Panc1 (cell line): Measurements from ENCODE around the gene HACD1. TPM values are rescaled to one million over a fixed set of nuclear protein-coding genes. Genes with fewer than 3 reads are reported as not detected.
A peak's percentile ranks its signal among the peaks of the same experiment; 100 is the strongest.

Experiments used
- ATAC-seq: fragments of 200-7000 bp; cut with Tn5 transposase; 2 replicates; pipeline ENCODE4 v1.9.1; 2020; ENCODE audit warnings: mild to moderate bottlenecking, moderate library complexity
- BruUV-seq: library from RNA; stranded (reverse); fragments of 400-500 nt; replicated peaks from 2 replicates; lab custom pipeline; 2021; lab: Mats Ljungman, UMichigan
- CTCF ChIA-PET: fragments of 300-600 bp; sonication (Branson Sonifier 250); formaldehyde crosslinking; loops from one replicate; lab custom pipeline; 2022; ENCODE audit warnings: antibody characterized with exemption; lab: Charles Lee
- POLR2A ChIA-PET: fragments of 300-600 bp; sonication (Branson Sonifier 250); formaldehyde crosslinking; loops from one replicate; lab custom pipeline; 2022; ENCODE audit warnings: antibody characterized with exemption; lab: Charles Lee
- DNase-seq: peaks from one replicate; pipeline ENCODE4 v3.0.0-alpha.2; 2010; ENCODE audit warnings: low read depth, low spot score
- H3K27ac ChIP-seq: 2 replicates; pipeline ENCODE4 v1.5.1; 2011; ENCODE audit warnings: mild to moderate bottlenecking, low read length, inconsistent platforms
- H3K27me3 ChIP-seq: fragments of 200-500 bp; sonication (Bioruptor generic); 2 replicates; pipeline ENCODE4 v1.6.0; 2014; ENCODE audit warnings: low read length, inconsistent platforms; ENCODE audit not compliant: control insufficient read depth, insufficient read depth
- H3K36me3 ChIP-seq: fragments of 200-500 bp; sonication (Bioruptor generic); 2 replicates; pipeline ENCODE4 v1.5.1; 2014; ENCODE audit warnings: inconsistent platforms, mild to moderate bottlenecking, low read length, moderate library complexity; ENCODE audit not compliant: control insufficient read depth, insufficient read depth
- H3K4me1 ChIP-seq: 2 replicates; pipeline ENCODE4 v1.5.1; 2011; ENCODE audit warnings: inconsistent platforms, mild to moderate bottlenecking, low read length, moderate library complexity; ENCODE audit not compliant: control insufficient read depth, insufficient read depth
- H3K4me3 ChIP-seq, 2 experiments: 2 replicates each; pipeline ENCODE4 v1.5.1; 2011 to 2012; ENCODE audit warnings: low read depth in 2 of 2, low read length in 2 of 2, mild to moderate bottlenecking in 2 of 2, inconsistent platforms in 1 of 2, moderate library complexity in 1 of 2
- H3K9me3 ChIP-seq: fragments of 200-500 bp; sonication (Bioruptor generic); 2 replicates; pipeline ENCODE4 v1.5.1; 2014; ENCODE audit warnings: low read depth, mild to moderate bottlenecking, inconsistent platforms, low read length, moderate library complexity; ENCODE audit not compliant: control insufficient read depth, insufficient read depth
- CTCF ChIP-seq: fragments of 450-650 bp; IDR thresholded peaks from 2 replicates; pipeline ENCODE4 v1.5.1; 2017; ENCODE audit warnings: mild to moderate bottlenecking
- POLR2AphosphoS5 ChIP-seq: IDR thresholded peaks from 2 replicates; pipeline ENCODE4 v1.6.1; 2012; ENCODE audit warnings: mild to moderate bottlenecking, low read depth, low read length, moderate library complexity
- REST ChIP-seq, 2 experiments: IDR thresholded peaks; 2 replicates each; pipeline ENCODE4 v1.6.1; 2011 to 2012; ENCODE audit warnings: low read depth in 2 of 2, control low read depth in 1 of 2, low read length in 1 of 2, mild to moderate bottlenecking in 1 of 2, moderate library complexity in 1 of 2; ENCODE audit not compliant: insufficient read depth in 1 of 2
- SIN3A ChIP-seq: IDR thresholded peaks from 2 replicates; pipeline ENCODE4 v1.6.1; 2012; ENCODE audit warnings: low read depth, mild to moderate bottlenecking, low read length, moderate library complexity, borderline replicate concordance; ENCODE audit not compliant: insufficient read depth
- TCF7L2 ChIP-seq: IDR thresholded peaks from 2 replicates; pipeline ENCODE4 v1.6.1; 2011; ENCODE audit warnings: mild to moderate bottlenecking, low read depth, low read length, inconsistent platforms
- in situ Hi-C: cut with HindIII; loops from 2 replicates; pipeline ENCODE4 v1.10.0; 2016; ENCODE audit warnings: low sequenced_read_pairs, low pct_unique_long_range_greater_than_20kb
- intact Hi-C: fragments of 100-400 bp; cut with micrococcal nuclease; formaldehyde crosslinking; loops from one replicate; pipeline ENCODE4 v1.10.0; 2022; ENCODE audit not compliant: unreplicated experiment
- total RNA-seq: library from RNA; stranded (reverse); gene quantifications from one replicate; pipeline ENCODE4 v1.2.1, GENCODE V29; 2021; ENCODE audit not compliant: unreplicated experiment

The HACD1 gene
- total RNA-seq, 1 experiment from 2014 or later, result 53.1 TPM

GRCh38 chr10:17649836-17650235, 32.7 kb upstream of the HACD1 start:
- no peak overlapping the region for H3K4me3 ChIP-seq
- H3K27ac ChIP-seq, result no peak overlapping the region
- peaks cover 2% of the 10 kb centered on the region; the same call in 1 of the 2 replicates for H3K36me3 ChIP-seq
- BruUV-seq, result no TSS peak
- peaks cover 8% of the 10 kb centered on the region; the same call in 1 of the 2 replicates for H3K9me3 ChIP-seq
- peaks cover 19% of the 10 kb centered on the region; the same call in 1 of the 2 replicates for H3K4me1 ChIP-seq
- ATAC-seq (no peak), DNase-seq (no peak)
- POLR2A ChIA-PET, result no interaction called here
- no peaks in the 10 kb centered on the region for H3K27me3 ChIP-seq
- in situ Hi-C loops (no loop called here), intact Hi-C loops (no loop called here)
- CTCF ChIA-PET, result no interaction called here
- no peak for TF ChIP-seq CTCF
- TF ChIP-seq SIN3A, result no peak
- no peak for TF ChIP-seq TCF7L2
- no peak for TF ChIP-seq POLR2AphosphoS5
- TF ChIP-seq REST (IDR thresholded peaks at IDR 0.05; ENCODE audit: insufficient read depth in 1 of 2, low read depth in 2 of 2, low read length in 1 of 2), result no peak

- H3K27me3 ChIP-seq, result no peaks in the 10 kb centered on the region
- ChIA-PET POLR2A (no interaction called here), CTCF (no interaction called here)
- intact Hi-C loops, result no loop called here
- H3K4me3 ChIP-seq, result no peak overlapping the region
- peaks cover 10% of the 10 kb centered on the region; the same call in 1 of the 2 replicates for H3K36me3 ChIP-seq
- peaks cover 19% of the 10 kb centered on the region; the same call in 1 of the 2 replicates for H3K4me1 ChIP-seq
- in situ Hi-C loops, result no loop called here
- ATAC-seq (no peak), DNase-seq (no peak)
- TF ChIP-seq REST (IDR thresholded peaks at IDR 0.05; ENCODE audit: insufficient read depth in 1 of 2, low read depth in 2 of 2, low read length in 1 of 2) (no peak), SIN3A (no peak), TCF7L2 (no peak), POLR2AphosphoS5 (no peak), CTCF (no peak)
- BruUV-seq, result no TSS peak
- H3K9me3 ChIP-seq, result peaks cover 8% of the 10 kb centered on the region; the same call in 1 of the 2 replicates
- peak overlapping the region; percentile 24; the same call in 1 of the 2 replicates for H3K27ac ChIP-seq
These were observed 31.9 kb upstream of the HACD1 start for GRCh38 chr10:17649052-17649451.
